ENCODE measurements around the gene TGFB3.
"Not testable (repeated sequence)": the region's sequence is repeated elsewhere in the genome, so short reads cannot be mapped to it uniquely, and the experiment has no call there.

The TGFB3 gene

GRCh38 chr14:75981426-75982265 is at the start of gene TGFB3:
Gene TGFB3, minus strand, starts transcription at chr14:75981995. Its CDS starts 1,102 bp downstream, at chr14:75980893.
- peak; percentile 88 for DNase-seq (ENCODE audit: low spot score)

GRCh38 chr14:76024211-76024907 is 42.6 kb upstream of the TGFB3 start:
- no peak for DNase-seq (ENCODE audit: low spot score)

- no peak for DNase-seq (ENCODE audit: low spot score)
These were observed 42.0 kb upstream of the TGFB3 start for GRCh38 chr14:76023757-76024156.

- no peak for DNase-seq (ENCODE audit: low spot score)
These were observed 41.2 kb upstream of the TGFB3 start for GRCh38 chr14:76022991-76023390.

GRCh38 chr14:76019676-76020075 is 37.9 kb upstream of the TGFB3 start:
- DNase-seq (ENCODE audit: low spot score): no peak

GRCh38 chr14:76015668-76016067 is 33.9 kb upstream of the TGFB3 start:
- no peak for DNase-seq (ENCODE audit: low spot score)

- DNase-seq (ENCODE audit: low spot score): no peak
These were observed 33.4 kb upstream of the TGFB3 start for GRCh38 chr14:76015191-76015590.

- DNase-seq (ENCODE audit: low spot score): peak; percentile 70
These were observed 30.6 kb upstream of the TGFB3 start for GRCh38 chr14:76012354-76012753.

GRCh38 chr14:76011930-76012329 is 30.1 kb upstream of the TGFB3 start:
- DNase-seq (ENCODE audit: low spot score): no peak

GRCh38 chr14:76009627-76010026 is 27.8 kb upstream of the TGFB3 start:
- not testable (repeated sequence) for DNase-seq (ENCODE audit: low spot score)

- DNase-seq (ENCODE audit: low spot score): no peak
These were observed 26.1 kb upstream of the TGFB3 start for GRCh38 chr14:76007852-76008251.

GRCh38 chr14:76007379-76007778 is 25.6 kb upstream of the TGFB3 start:
- no peak for DNase-seq (ENCODE audit: low spot score)

- DNase-seq (ENCODE audit: low spot score): no peak
These were observed 24.5 kb upstream of the TGFB3 start for GRCh38 chr14:76006253-76006652.

- no peak for DNase-seq (ENCODE audit: low spot score)
These were observed 20.6 kb upstream of the TGFB3 start for GRCh38 chr14:76002383-76002782.

GRCh38 chr14:75999511-76000190 is 17.9 kb upstream of the TGFB3 start:
- no peak for DNase-seq (ENCODE audit: low spot score)

- no peak for DNase-seq (ENCODE audit: low spot score)
These were observed 14.7 kb upstream of the TGFB3 start for GRCh38 chr14:75996488-75996887.

GRCh38 chr14:75995372-75996041 is 13.7 kb upstream of the TGFB3 start:
- DNase-seq (ENCODE audit: low spot score): peak; percentile 82

- DNase-seq (ENCODE audit: low spot score): no peak
These were observed 11.8 kb upstream of the TGFB3 start for GRCh38 chr14:75993567-75994041.

GRCh38 chr14:75991753-75992152 is 10.0 kb upstream of the TGFB3 start:
- no peak for DNase-seq (ENCODE audit: low spot score)

GRCh38 chr14:75990297-75990696 is 8.5 kb upstream of the TGFB3 start:
- DNase-seq (ENCODE audit: low spot score): no peak

GRCh38 chr14:75989134-75989533 is 7.3 kb upstream of the TGFB3 start:
- DNase-seq (ENCODE audit: low spot score): no peak
